Neutrophil (primary cell): ENCODE measurements around the gene ITGB5.

Source experiments
- H3K27ac ChIP-seq: fragments of 200-600 bp; sonication (generic); 2 replicates; pipeline ENCODE4 v1.5.1; 2016; ENCODE audit warnings: mild to moderate bottlenecking, moderate library complexity
- H3K27me3 ChIP-seq: fragments of 200-600 bp; sonication (generic); 2 replicates; pipeline ENCODE4 v1.6.0; 2016; ENCODE audit warnings: mild to moderate bottlenecking
- H3K36me3 ChIP-seq: fragments of 200-600 bp; sonication (generic); 2 replicates; pipeline ENCODE4 v1.5.1; 2017
- H3K4me1 ChIP-seq, 2 experiments: fragments of 200-600 bp in 1 of 2; sonication (generic) in 1 of 2; 1 replicate in 1 of 2; 2 replicates in 1 of 2; pipeline versions ENCODE4 v1.5.1 to v1.6.1; 2013 to 2016; ENCODE audit warnings: low read depth in 1 of 2, low read length in 1 of 2, mild to moderate bottlenecking in 1 of 2, moderate library complexity in 1 of 2; ENCODE audit not compliant: control insufficient read depth in 1 of 2, insufficient read depth in 1 of 2
- H3K4me3 ChIP-seq, 2 experiments: fragments of 200-600 bp in 1 of 2; sonication (generic) in 1 of 2; 1 replicate in 1 of 2; 2 replicates in 1 of 2; pipeline ENCODE4 v1.5.1; 2013 to 2016; ENCODE audit warnings: low read depth in 1 of 2, low read length in 1 of 2, mild to moderate bottlenecking in 1 of 2, moderate library complexity in 1 of 2
- H3K9me3 ChIP-seq: fragments of 200-600 bp; sonication (generic); 2 replicates; pipeline ENCODE4 v1.5.1; 2016
- CTCF ChIP-seq: fragments of 200-600 bp; sonication (generic); IDR thresholded peaks from 2 replicates; pipeline ENCODE4 v1.5.1; 2016; ENCODE audit warnings: antibody characterized with exemption

Gene ITGB5

GRCh38 chr3:124887177-124887931 is at the start of gene ITGB5:
ITGB5 (minus strand) TSS chr3:124887365; CDS start chr3:124887000, 365 bp downstream.
- Histone ChIP-seq H3K36me3 (no peaks in the 10 kb centered on the region), H3K27me3 (peaks cover 87% of the 10 kb centered on the region), H3K4me1 (peaks cover 0 to 6% of the 10 kb centered on the region in 2 experiments), H3K27ac (no peak within 1 kb of the TSS), H3K4me3 (peak within 1 kb of the TSS in 1 of 2 experiments; percentile 40), H3K9me3 (no peaks in the 10 kb centered on the region)
- no peak for TF ChIP-seq CTCF

GRCh38 chr3:124935794-124936542 is 48.8 kb upstream of the ITGB5 start:
- peaks cover 10% of the 10 kb centered on the region for H3K27me3 ChIP-seq
- H3K4me1 ChIP-seq = no peaks in the 10 kb centered on the region
- no peaks in the 10 kb centered on the region for H3K36me3 ChIP-seq
- no peak overlapping the region for H3K4me3 ChIP-seq
- TF ChIP-seq CTCF = no peak
- no peak overlapping the region for H3K27ac ChIP-seq
- no peaks in the 10 kb centered on the region for H3K9me3 ChIP-seq

GRCh38 chr3:124935264-124935663 is 48.1 kb upstream of the ITGB5 start:
- no peak for TF ChIP-seq CTCF
- no peaks in the 10 kb centered on the region for H3K4me1 ChIP-seq
- H3K27me3 ChIP-seq = peaks cover 10% of the 10 kb centered on the region
- H3K4me3 ChIP-seq = no peak overlapping the region
- no peaks in the 10 kb centered on the region for H3K36me3 ChIP-seq
- H3K27ac ChIP-seq = no peak overlapping the region
- H3K9me3 ChIP-seq = no peaks in the 10 kb centered on the region

- Histone ChIP-seq H3K36me3 (no peaks in the 10 kb centered on the region), H3K9me3 (no peaks in the 10 kb centered on the region), H3K27ac (no peak within 1 kb of the TSS), H3K4me1 (no peaks in the 10 kb centered on the region), H3K4me3 (no peak within 1 kb of the TSS), H3K27me3 (peaks cover 10% of the 10 kb centered on the region)
- TF ChIP-seq CTCF = no peak
Observed at GRCh38 chr3:124934577-124934976, 47.4 kb upstream of the ITGB5 start, which contains the start of gene MUC13. MUC13 (minus strand) TSS chr3:124934751; CDS start chr3:124934712, 39 bp downstream.

GRCh38 chr3:124928333-124929202 is 41.4 kb upstream of the ITGB5 start:
- no peak overlapping the region for H3K4me3 ChIP-seq
- TF ChIP-seq CTCF = no peak

More at GRCh38 chr3:124928333-124929202, 41.4 kb upstream of the ITGB5 start:
- Histone ChIP-seq H3K4me1 (no peaks in the 10 kb centered on the region), H3K36me3 (no peaks in the 10 kb centered on the region), H3K27me3 (no peaks in the 10 kb centered on the region), H3K27ac (no peak overlapping the region), H3K9me3 (no peaks in the 10 kb centered on the region)
